GM23248 (cell line): ENCODE data around the gene FSCN2. TPM values are rescaled to one million over a fixed set of nuclear protein-coding genes. Genes with fewer than 3 reads are reported as not detected.

Source experiments
- DNase-seq: peaks from one replicate; pipeline ENCODE4 v3.0.0-alpha.2; 2015
- H2AFZ ChIP-seq: fragments of 200-600 bp; sonication (generic); 2 replicates; pipeline ENCODE4 v1.6.1; 2016; ENCODE audit warnings: antibody characterized with exemption
- H3F3A ChIP-seq: fragments of 200-600 bp; sonication (generic); 2 replicates; pipeline ENCODE4 v1.6.1; 2016; ENCODE audit warnings: mild to moderate bottlenecking, antibody characterized with exemption, mixed run types; ENCODE audit not compliant: insufficient read depth
- H3K27ac ChIP-seq: fragments of 200-600 bp; sonication (generic); 2 replicates; pipeline ENCODE4 v1.5.1; 2016; ENCODE audit warnings: mild to moderate bottlenecking
- H3K27me3 ChIP-seq: fragments of 200-600 bp; sonication (generic); replicated peaks from 2 replicates; pipeline ENCODE4 v1.6.1; 2016; ENCODE audit warnings: mild to moderate bottlenecking; ENCODE audit not compliant: insufficient read depth
- H3K36me3 ChIP-seq: fragments of 200-600 bp; sonication (generic); 2 replicates; pipeline ENCODE4 v1.6.1; 2016; ENCODE audit warnings: low read depth, mild to moderate bottlenecking
- H3K4me1 ChIP-seq: fragments of 200-600 bp; sonication (generic); 2 replicates; pipeline ENCODE4 v1.6.1; 2016; ENCODE audit warnings: mild to moderate bottlenecking; ENCODE audit not compliant: insufficient read depth
- H3K4me2 ChIP-seq: fragments of 200-600 bp; sonication (generic); one replicate; pipeline ENCODE4 v1.6.1; 2016; ENCODE audit warnings: mild to moderate bottlenecking; ENCODE audit not compliant: unreplicated experiment
- H3K4me3 ChIP-seq: fragments of 200-600 bp; sonication (generic); 2 replicates; pipeline ENCODE4 v1.5.1; 2016; ENCODE audit warnings: mild to moderate bottlenecking
- H3K79me2 ChIP-seq: fragments of 200-600 bp; sonication (generic); 2 replicates; pipeline ENCODE4 v1.6.1; 2016; ENCODE audit warnings: mild to moderate bottlenecking; ENCODE audit not compliant: insufficient read depth
- H3K9ac ChIP-seq: fragments of 200-600 bp; sonication (generic); 2 replicates; pipeline ENCODE4 v1.6.1; 2016; ENCODE audit warnings: mild to moderate bottlenecking
- H3K9me2 ChIP-seq: fragments of 200-600 bp; sonication (generic); 2 replicates; pipeline ENCODE4 v1.6.1; 2016; ENCODE audit warnings: mixed run types, mild to moderate bottlenecking, moderate library complexity; ENCODE audit not compliant: insufficient read depth
- H3K9me3 ChIP-seq: fragments of 200-600 bp; sonication (generic); one replicate; pipeline ENCODE4 v1.6.1; 2017; ENCODE audit warnings: low read depth
- H4K20me1 ChIP-seq: fragments of 200-600 bp; sonication (generic); 2 replicates; pipeline ENCODE4 v1.6.0; 2016; ENCODE audit not compliant: insufficient read depth
- EZH2 ChIP-seq: fragments of 200-600 bp; sonication (generic); IDR thresholded peaks from 2 replicates; pipeline ENCODE4 v1.6.1; 2018; ENCODE audit warnings: antibody characterized with exemption, mild to moderate bottlenecking; ENCODE audit not compliant: insufficient read depth, poor library complexity, severe bottlenecking
- EZH2phosphoT487 ChIP-seq: fragments of 200-600 bp; sonication (generic); IDR thresholded peaks from 2 replicates; pipeline ENCODE4 v1.6.1; 2018; ENCODE audit warnings: antibody characterized with exemption, moderate library complexity, mild to moderate bottlenecking, low read depth; ENCODE audit not compliant: insufficient read depth
- WGBS, 2 experiments: methylation state at CpG; one replicate each; pipeline ENCODE4 v1.1.6; 2015 to 2017; ENCODE audit warnings: low lambda C conversion rate in 2 of 2, low coverage in 1 of 2; ENCODE audit errors: missing lambda C conversion rate in 2 of 2; 5-methylcytosine and 5-hydroxymethylcytosine counted together
- in situ Hi-C: fragments of 300-500 bp; cut with MboI; formaldehyde crosslinking; loops from 2 replicates; pipeline ENCODE4 v1.15.0; 2020
- polyA plus RNA-seq: library from polyadenylated mRNA; unstranded; fragments of >200 nt; fragmentation: Nextera tagmentation; extraction: Ambion mirVana; gene quantifications from 2 replicates; pipeline ENCODE4 v1.2.1, GENCODE V29; 2016
- total RNA-seq: library from RNA; depleted of rRNA; stranded (reverse); fragments of >200 nt; shearing (Covaris generic); gene quantifications from 2 replicates; pipeline ENCODE4 v1.2.3, GENCODE V29; 2014

The FSCN2 gene
- total and polyA plus RNA-seq, 2 experiments from 2014 or later: 0.48 to 3.2 TPM

- H3K4me3 ChIP-seq: no peak overlapping the region
- H3F3A ChIP-seq: no peaks in the 10 kb centered on the region
- H3K36me3 ChIP-seq: no peaks in the 10 kb centered on the region
- H3K9ac ChIP-seq: no peak overlapping the region
- H3K27me3 ChIP-seq: peaks cover 7% of the 10 kb centered on the region; the same call in 1 of the 2 replicates
- no peaks in the 10 kb centered on the region for H3K4me1 ChIP-seq
- TF ChIP-seq EZH2: no peak
- no peak for TF ChIP-seq EZH2phosphoT487
- no peaks in the 10 kb centered on the region for H3K79me2 ChIP-seq
- no peaks in the 10 kb centered on the region for H3K9me3 ChIP-seq
- in situ Hi-C loops: no loop called here
- H3K9me2 ChIP-seq: no peaks in the 10 kb centered on the region
- no peak overlapping the region for H3K27ac ChIP-seq
- H2AFZ ChIP-seq: no peak overlapping the region
- 72 to 79% methylated on average over 8 to 9 of the region's 9 CpGs for WGBS, 2 experiments
- no peak overlapping the region for H3K4me2 ChIP-seq
- no peaks in the 10 kb centered on the region for H4K20me1 ChIP-seq
- DNase-seq: no peak
Observed at GRCh38 chr17:81492706-81493105, 35.5 kb upstream of the FSCN2 start.

GRCh38 chr17:81493198-81494038 lies 34.8 kb upstream of the FSCN2 start:
- no peak overlapping the region for H3K9ac ChIP-seq
- no peaks in the 10 kb centered on the region for H3F3A ChIP-seq
- TF ChIP-seq EZH2 (no peak), EZH2phosphoT487 (no peak)
- H3K4me2 ChIP-seq: no peak overlapping the region
- H4K20me1 ChIP-seq: no peaks in the 10 kb centered on the region
- no peaks in the 10 kb centered on the region for H3K36me3 ChIP-seq
- no peaks in the 10 kb centered on the region for H3K9me2 ChIP-seq
- no peaks in the 10 kb centered on the region for H3K79me2 ChIP-seq
- H3K4me3 ChIP-seq: no peak overlapping the region
- peaks cover 7% of the 10 kb centered on the region; the same call in 1 of the 2 replicates for H3K27me3 ChIP-seq
- H3K4me1 ChIP-seq: no peaks in the 10 kb centered on the region
- in situ Hi-C loops: no loop called here
- 79 to 82% methylated on average over 16 of the region's 16 CpGs for WGBS, 2 experiments
- DNase-seq: no peak
- H3K27ac ChIP-seq: no peak overlapping the region
- H2AFZ ChIP-seq: no peak overlapping the region
- H3K9me3 ChIP-seq: no peaks in the 10 kb centered on the region

- peak; percentile 48 for DNase-seq
- in situ Hi-C loops: no loop called here
- no peak overlapping the region for H2AFZ ChIP-seq
Observed at GRCh38 chr17:81494626-81495377, 33.4 kb upstream of the FSCN2 start.

GRCh38 chr17:81498953-81499600 lies 29.1 kb upstream of the FSCN2 start:
- Histone ChIP-seq H3K4me1 (peaks cover 4% of the 10 kb centered on the region; the same call in 1 of the 2 replicates), H3K4me3 (no peak overlapping the region), H3K4me2 (no peak overlapping the region), H3K9me2 (no peaks in the 10 kb centered on the region), H3K9me3 (no peaks in the 10 kb centered on the region), H2AFZ (no peak overlapping the region), H3K27ac (no peak overlapping the region), H3K79me2 (no peaks in the 10 kb centered on the region), H3K9ac (no peak overlapping the region), H3F3A (no peaks in the 10 kb centered on the region), H4K20me1 (no peaks in the 10 kb centered on the region), H3K27me3 (no peaks in the 10 kb centered on the region; the same call in 1 of the 2 replicates), H3K36me3 (no peaks in the 10 kb centered on the region)
- WGBS, 2 experiments: 57 to 67% methylated on average over 30 to 54 of the region's 64 CpGs
- TF ChIP-seq EZH2phosphoT487: no peak
- TF ChIP-seq EZH2: no peak
- in situ Hi-C loops: no loop called here
- DNase-seq: no peak

More at GRCh38 chr17:81494626-81495377, 33.4 kb upstream of the FSCN2 start:
- Histone ChIP-seq H3K9me3 (no peaks in the 10 kb centered on the region), H3K79me2 (no peaks in the 10 kb centered on the region), H3F3A (no peaks in the 10 kb centered on the region), H3K27ac (no peak overlapping the region), H3K4me1 (peaks cover under 1% of the 10 kb centered on the region; the same call in 1 of the 2 replicates), H3K9ac (no peak overlapping the region), H3K27me3 (peaks cover 7% of the 10 kb centered on the region; the same call in 1 of the 2 replicates), H3K36me3 (no peaks in the 10 kb centered on the region), H3K4me2 (no peak overlapping the region), H3K9me2 (no peaks in the 10 kb centered on the region), H3K4me3 (no peak overlapping the region), H4K20me1 (no peaks in the 10 kb centered on the region)
- WGBS, 2 experiments: 10 to 11% methylated on average over 8 of the region's 8 CpGs
- no peak for TF ChIP-seq EZH2
- no peak for TF ChIP-seq EZH2phosphoT487
